Right lobe of liver (tissue), 6 donors: ENCODE results near the gene WDR83. TPM values are rescaled to one million over a fixed set of nuclear protein-coding genes. Genes with fewer than 3 reads are reported as not detected.
"Not testable (repeated sequence)": the region's sequence is repeated elsewhere in the genome, so short reads cannot be mapped to it uniquely, and the experiment has no call there.

Source experiments
- ATAC-seq, 4 donors: fragments of 200-7000 bp; cut with Tn5 transposase; one replicate each; pipeline ENCODE4 v1.9.1; 2020; ENCODE audit warnings: mild to moderate bottlenecking in 4 of 4, moderate library complexity in 4 of 4
- DNase-seq, 3 donors: peaks; one replicate each; pipeline ENCODE4 v3.0.0-alpha.2; 2020
- H3K27ac ChIP-seq, 3 donors: fragments of 200-600 bp; one replicate each; pipeline ENCODE4 v1.8.0; 2022
- H3K27me3 ChIP-seq, 2 donors: fragments of 200-600 bp; one replicate each; pipeline ENCODE4 v1.8.0; 2022
- H3K36me3 ChIP-seq, 4 donors: fragments of 200-600 bp; sonication (generic) in 1 of 4; one replicate each; pipeline versions ENCODE4 v1.5.1 to v1.8.0; 2017 to 2022; ENCODE audit warnings: control low read depth in 1 of 4
- H3K4me1 ChIP-seq, 4 donors: fragments of 200-600 bp; sonication (generic) in 1 of 4; one replicate each; pipeline versions ENCODE4 v1.5.1 to v1.8.0; 2017 to 2022; ENCODE audit warnings: control low read depth in 1 of 4
- H3K4me3 ChIP-seq, 3 donors: fragments of 200-600 bp; one replicate each; pipeline ENCODE4 v1.8.0; 2022
- H3K9me3 ChIP-seq, 4 donors: fragments of 200-600 bp; sonication (generic) in 1 of 4; one replicate each; pipeline versions ENCODE4 v1.5.1 to v1.8.0; 2017 to 2022; ENCODE audit warnings: control low read depth in 1 of 4
- CTCF ChIP-seq, 4 donors: fragments of 200-600 bp in 3 of 4; fragments of 450-650 bp in 1 of 4; IDR thresholded peaks; one replicate each; pipeline versions ENCODE4 v1.5.1 to v1.8.0; 2016 to 2022; ENCODE audit warnings: antibody characterized with exemption in 4 of 4, mild to moderate bottlenecking in 2 of 4
- POLR2A ChIP-seq: fragments of 450-650 bp; IDR thresholded peaks from one replicate; pipeline ENCODE4 v1.6.1; 2017; ENCODE audit warnings: antibody characterized with exemption, mild to moderate bottlenecking
- WGBS: methylation state at CpG from one replicate; pipeline ENCODE4 v1.1.6; 2018; ENCODE audit warnings: low coverage, low lambda C conversion rate; ENCODE audit not compliant: insufficient coverage; ENCODE audit errors: missing lambda C conversion rate; 5-methylcytosine and 5-hydroxymethylcytosine counted together
- intact Hi-C, 2 donors: fragments of 100-400 bp; cut with DNase I; formaldehyde crosslinking; loops; one replicate each; pipeline versions ENCODE4 v1.11.2 to v1.14.1; 2022
- total RNA-seq, 6 experiments: library from RNA; depleted of rRNA in 2 of 6; stranded (reverse); fragments of >200 nt in 2 of 6; fragmentation: NEBNext Ultra II Directional in 3 of 6; extraction: Animal tissue kit (Norgen Biotek cat#: 25700) in 3 of 6; gene quantifications; one replicate each; pipeline versions ENCODE4 v1.1.0 to v1.2.4, GENCODE V29; 2016 to 2023
- donor health status: DM: no; HTN: yes; CAD: no.
- donor health status: DM: no; HTN: no; CAD: no.
- donor health status: DM: no; HTN: no; CAD: no.
- donor health status: DM: no; HTN: yes; CAD: no.
- donor health status: DM: no; HTN: yes; CAD: no.

The WDR83 gene
- total RNA-seq, 6 experiments from 2014 or later, result 2.5 to 6.2 (median 4.2) TPM

- Histone ChIP-seq H3K4me3 (no peak overlapping the region), H3K27ac (no peak overlapping the region), H3K9me3 (no peaks in the 10 kb centered on the region), H3K4me1 (peaks cover 0 to 6% (median 0%) of the 10 kb centered on the region in 4 donors), H3K27me3 (no peaks in the 10 kb centered on the region), H3K36me3 (no peaks in the 10 kb centered on the region)
- 90% methylated on average over 11 of the region's 22 CpGs for WGBS
- ATAC-seq (no peak), DNase-seq (peak in 1 of 3 donors; percentile 44)
- no peak for TF ChIP-seq POLR2A
- TF ChIP-seq CTCF (IDR thresholded peaks at IDR 0.05), result no peak
- intact Hi-C loops, result no loop called here
These were observed 27.9 kb upstream of the WDR83 start for GRCh38 chr19:12638611-12639182.

- Histone ChIP-seq H3K27ac (no peak overlapping the region), H3K4me3 (peak overlapping the region in 1 of 3 donors; percentile 20), H3K9me3 (no peaks in the 10 kb centered on the region), H3K4me1 (peaks cover 0 to 6% (median 0%) of the 10 kb centered on the region in 4 donors), H3K36me3 (no peaks in the 10 kb centered on the region), H3K27me3 (no peaks in the 10 kb centered on the region)
- 12% methylated on average over 14 of the region's 39 CpGs for WGBS
- DNase-seq (peak; percentile 76 to 87 (median 84)), ATAC-seq (peak; percentile 91 to 98 (median 96))
- TF ChIP-seq POLR2A, result no peak
- peak; percentile 51 to 77 (median 75) for TF ChIP-seq CTCF (IDR thresholded peaks at IDR 0.05)
- intact Hi-C loops, result no loop called here
These were observed 26.6 kb upstream of the WDR83 start for GRCh38 chr19:12639901-12640613.

- TF ChIP-seq CTCF (IDR thresholded peaks at IDR 0.05) (no peak), POLR2A (no peak)
- intact Hi-C loops, result no loop called here
- peaks cover 0 to 6% (median 0%) of the 10 kb centered on the region in 4 donors for H3K4me1 ChIP-seq
- H3K4me3 ChIP-seq, result no peak overlapping the region
- no peaks in the 10 kb centered on the region for H3K27me3 ChIP-seq
- no peak overlapping the region for H3K27ac ChIP-seq
- DNase-seq (peak in 1 of 3 donors; percentile 25), ATAC-seq (no peak)
- no peaks in the 10 kb centered on the region for H3K36me3 ChIP-seq
- 64% methylated on average over 8 of the region's 13 CpGs for WGBS
- no peaks in the 10 kb centered on the region for H3K9me3 ChIP-seq
These were observed 25.2 kb upstream of the WDR83 start for GRCh38 chr19:12641456-12641855.

GRCh38 chr19:12642506-12642905, 24.1 kb upstream of the WDR83 start:
- no peak for TF ChIP-seq POLR2A
- no peak for TF ChIP-seq CTCF (IDR thresholded peaks at IDR 0.05)
- Histone ChIP-seq H3K27me3 (no peaks in the 10 kb centered on the region), H3K27ac (no peak overlapping the region), H3K4me3 (no peak overlapping the region), H3K4me1 (peaks cover 0 to 6% (median 0%) of the 10 kb centered on the region in 4 donors), H3K36me3 (no peaks in the 10 kb centered on the region), H3K9me3 (no peaks in the 10 kb centered on the region)
- DNase-seq, result no peak
- WGBS, result 88% methylated on average over 11 of the region's 26 CpGs
- no peak for ATAC-seq
- intact Hi-C loops, result no loop called here

- H3K4me1 ChIP-seq, result peaks cover 0 to 12% (median 0%) of the 10 kb centered on the region in 4 donors
- H3K27me3 ChIP-seq, DNase-seq, H3K9me3 ChIP-seq, intact Hi-C loops, H3K4me3 ChIP-seq, ATAC-seq, H3K36me3 ChIP-seq, H3K27ac ChIP-seq: not testable (repeated sequence)
- 94% methylated on average over 6 of the region's 14 CpGs for WGBS
These were observed 22.9 kb upstream of the WDR83 start for GRCh38 chr19:12643716-12644115.
